ENCODE measurements around the gene CHD9.

Gene CHD9

DNA sequence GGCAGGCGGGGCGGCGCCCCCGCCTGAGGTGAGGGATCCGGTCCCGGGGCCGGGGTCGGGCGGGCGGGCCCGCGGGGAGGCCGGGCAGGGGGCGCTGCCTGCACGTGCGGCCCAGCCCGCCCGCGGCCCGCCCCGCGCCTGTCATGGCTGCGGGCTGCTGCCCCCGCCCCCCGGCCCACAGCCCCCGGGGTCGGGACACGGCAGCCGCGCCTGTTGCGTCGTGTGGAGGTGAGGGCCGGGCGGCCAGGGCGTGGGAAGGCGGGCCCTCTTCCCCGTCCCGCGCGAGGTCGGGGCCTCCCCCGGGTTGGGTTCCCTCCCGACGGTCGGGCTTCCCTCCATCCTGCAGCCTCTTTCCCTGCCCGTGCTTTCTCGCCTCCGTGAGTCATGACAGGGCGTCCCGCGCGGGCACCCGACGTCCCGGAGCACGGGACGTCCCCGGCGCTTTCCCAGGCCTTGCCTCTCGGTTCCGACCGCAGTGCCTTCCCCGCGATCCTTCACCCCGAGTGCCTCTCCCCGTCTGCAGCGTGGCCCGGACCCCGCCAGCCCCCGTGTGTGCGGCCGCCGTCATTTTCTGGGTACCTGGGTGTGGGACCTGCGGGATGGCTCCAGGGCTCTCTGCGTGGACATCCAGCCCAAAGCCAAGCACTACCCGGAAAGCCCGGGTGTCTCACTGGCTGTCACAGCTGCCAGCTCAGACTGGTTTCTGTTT lies 76.7 kb downstream of the CHD9 start:
- Histone ChIP-seq H3K4me1 (ENCODE audit: insufficient read depth, low read length, severe bottlenecking) (peaks cover 20% of the 10 kb centered on the region), H3K27me3 (ENCODE audit: insufficient read depth, low read length) (no peaks in the 10 kb centered on the region), H3K9me2 (ENCODE audit: low read depth, low read length) (no peaks in the 10 kb centered on the region), H3K4me3 (ENCODE audit: low read depth, low read length, poor library complexity, severe bottlenecking) (peak overlapping the region; percentile 91), H2AFZ (ENCODE audit: low read length) (no peak overlapping the region), H3K36me3 (ENCODE audit: insufficient read depth, low read length) (no peaks in the 10 kb centered on the region), H3F3A (ENCODE audit: insufficient read depth, low read length) (no peaks in the 10 kb centered on the region), H3K9me3 (ENCODE audit: low read length) (no peaks in the 10 kb centered on the region), H3K27ac (ENCODE audit: low read depth, low read length, poor library complexity, severe bottlenecking) (peak overlapping the region; percentile 25), H3K79me2 (ENCODE audit: insufficient read depth, low read length) (peaks cover 26% of the 10 kb centered on the region), H3K9ac (ENCODE audit: low read length) (peak overlapping the region; percentile 93), H3K4me2 (ENCODE audit: low read length) (peak overlapping the region; percentile 82), H4K20me1 (ENCODE audit: insufficient read depth, low read length) (0 out of 2 replicates have a peak, but pooled peaks cover 3% of the 10 kb centered on the region)
- TF ChIP-seq, protein P1, sequence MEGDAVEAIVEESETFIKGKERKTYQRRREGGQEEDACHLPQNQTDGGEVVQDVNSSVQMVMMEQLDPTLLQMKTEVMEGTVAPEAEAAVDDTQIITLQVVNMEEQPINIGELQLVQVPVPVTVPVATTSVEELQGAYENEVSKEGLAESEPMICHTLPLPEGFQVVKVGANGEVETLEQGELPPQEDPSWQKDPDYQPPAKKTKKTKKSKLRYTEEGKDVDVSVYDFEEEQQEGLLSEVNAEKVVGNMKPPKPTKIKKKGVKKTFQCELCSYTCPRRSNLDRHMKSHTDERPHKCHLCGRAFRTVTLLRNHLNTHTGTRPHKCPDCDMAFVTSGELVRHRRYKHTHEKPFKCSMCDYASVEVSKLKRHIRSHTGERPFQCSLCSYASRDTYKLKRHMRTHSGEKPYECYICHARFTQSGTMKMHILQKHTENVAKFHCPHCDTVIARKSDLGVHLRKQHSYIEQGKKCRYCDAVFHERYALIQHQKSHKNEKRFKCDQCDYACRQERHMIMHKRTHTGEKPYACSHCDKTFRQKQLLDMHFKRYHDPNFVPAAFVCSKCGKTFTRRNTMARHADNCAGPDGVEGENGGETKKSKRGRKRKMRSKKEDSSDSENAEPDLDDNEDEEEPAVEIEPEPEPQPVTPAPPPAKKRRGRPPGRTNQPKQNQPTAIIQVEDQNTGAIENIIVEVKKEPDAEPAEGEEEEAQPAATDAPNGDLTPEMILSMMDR (IDR thresholded peaks at IDR 0.05; ENCODE audit: low read length) = no peak
- TF ChIP-seq EZH2 (IDR thresholded peaks at IDR 0.05; ENCODE audit: borderline replicate concordance, low read length) = no peak

DNA sequence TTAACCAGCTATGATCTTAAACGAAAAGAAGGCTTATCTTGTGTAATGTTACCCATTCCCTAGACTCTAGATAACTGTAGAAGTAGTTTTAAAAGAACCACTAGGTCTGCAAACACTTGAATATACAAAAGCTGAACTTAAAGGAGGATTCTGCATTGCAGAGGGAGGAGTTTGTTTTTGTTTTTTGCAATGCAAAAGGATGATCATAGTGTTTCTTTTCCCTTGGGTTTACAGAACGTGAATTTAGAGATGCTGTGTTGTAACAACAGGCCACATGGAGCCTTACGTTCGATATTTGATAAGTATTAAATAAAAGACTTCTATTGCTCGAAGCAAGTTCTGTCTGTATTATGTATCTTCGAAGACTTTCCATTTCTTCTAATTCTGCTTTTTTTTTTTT lies 77.6 kb downstream of the CHD9 start:
- no peaks in the 10 kb centered on the region for H3K27me3 ChIP-seq (ENCODE audit: insufficient read depth, low read length)
- H4K20me1 ChIP-seq (ENCODE audit: insufficient read depth, low read length) = 0 out of 2 replicates have a peak, but pooled peaks cover 3% of the 10 kb centered on the region
- H3K4me3 ChIP-seq (ENCODE audit: low read depth, low read length, poor library complexity, severe bottlenecking) = peak overlapping the region; percentile 91
- H3K9me3 ChIP-seq (ENCODE audit: low read length) = no peaks in the 10 kb centered on the region
- peaks cover 20% of the 10 kb centered on the region for H3K4me1 ChIP-seq (ENCODE audit: insufficient read depth, low read length, severe bottlenecking)
- H3K9ac ChIP-seq (ENCODE audit: low read length) = peak overlapping the region; percentile 93
- TF ChIP-seq EZH2 (IDR thresholded peaks at IDR 0.05; ENCODE audit: borderline replicate concordance, low read length) = no peak
- TF ChIP-seq, protein P1 (IDR thresholded peaks at IDR 0.05; ENCODE audit: low read length) = no peak
- H3K9me2 ChIP-seq (ENCODE audit: low read depth, low read length) = no peaks in the 10 kb centered on the region
- no peaks in the 10 kb centered on the region for H3K36me3 ChIP-seq (ENCODE audit: insufficient read depth, low read length)
- H3K4me2 ChIP-seq (ENCODE audit: low read length) = peak overlapping the region; percentile 82
- no peak overlapping the region for H2AFZ ChIP-seq (ENCODE audit: low read length)
- no peaks in the 10 kb centered on the region for H3F3A ChIP-seq (ENCODE audit: insufficient read depth, low read length)
- H3K27ac ChIP-seq (ENCODE audit: low read depth, low read length, poor library complexity, severe bottlenecking) = peak overlapping the region; percentile 25
- peaks cover 28% of the 10 kb centered on the region for H3K79me2 ChIP-seq (ENCODE audit: insufficient read depth, low read length)

DNA sequence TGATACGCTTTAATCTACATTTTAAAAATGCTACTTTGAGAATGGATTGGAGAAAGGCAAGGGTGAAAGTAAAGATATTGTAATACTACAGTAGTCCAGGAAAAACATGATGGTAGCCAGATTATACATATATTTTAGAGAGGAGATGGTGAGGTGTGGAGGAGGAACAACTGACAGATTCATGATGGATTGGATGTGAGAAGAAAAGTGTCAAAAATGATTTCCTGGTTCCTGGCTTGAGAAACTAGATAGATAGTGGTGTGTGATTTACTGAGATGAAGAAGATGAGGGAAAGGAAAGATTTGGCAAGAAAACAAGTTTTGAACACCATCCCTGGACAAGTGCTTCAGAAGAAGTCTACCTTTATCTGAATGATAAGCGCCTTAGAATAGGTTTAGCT lies 80.5 kb downstream of the CHD9 start:
- H3F3A ChIP-seq (ENCODE audit: insufficient read depth, low read length) = no peaks in the 10 kb centered on the region
- 0 out of 2 replicates have a peak, but pooled peaks cover 3% of the 10 kb centered on the region for H4K20me1 ChIP-seq (ENCODE audit: insufficient read depth, low read length)
- no peaks in the 10 kb centered on the region for H3K36me3 ChIP-seq (ENCODE audit: insufficient read depth, low read length)
- H3K9me2 ChIP-seq (ENCODE audit: low read depth, low read length) = no peaks in the 10 kb centered on the region
- TF ChIP-seq EZH2 (IDR thresholded peaks at IDR 0.05; ENCODE audit: borderline replicate concordance, low read length) = no peak
- TF ChIP-seq, protein P1 (IDR thresholded peaks at IDR 0.05; ENCODE audit: low read length) = no peak
- H3K79me2 ChIP-seq (ENCODE audit: insufficient read depth, low read length) = peaks cover 48% of the 10 kb centered on the region
- H3K27me3 ChIP-seq (ENCODE audit: insufficient read depth, low read length) = no peaks in the 10 kb centered on the region
- no peak overlapping the region for H2AFZ ChIP-seq (ENCODE audit: low read length)
- H3K4me3 ChIP-seq (ENCODE audit: low read depth, low read length, poor library complexity, severe bottlenecking) = no peak overlapping the region
- no peak overlapping the region for H3K27ac ChIP-seq (ENCODE audit: low read depth, low read length, poor library complexity, severe bottlenecking)
- peaks cover 6% of the 10 kb centered on the region for H3K4me1 ChIP-seq (ENCODE audit: insufficient read depth, low read length, severe bottlenecking)
- H3K9ac ChIP-seq (ENCODE audit: low read length) = no peak overlapping the region
- no peaks in the 10 kb centered on the region for H3K9me3 ChIP-seq (ENCODE audit: low read length)
- H3K4me2 ChIP-seq (ENCODE audit: low read length) = no peak overlapping the region

Data from OCI-LY1 (cell line).